Neural crest cell (in vitro differentiated cells): ENCODE results near the gene DIPK1A. TPM values are rescaled to one million over a fixed set of nuclear protein-coding genes. Genes with fewer than 3 reads are reported as not detected.
A peak's percentile ranks its signal among the peaks of the same experiment; 100 is the strongest.

Experiments
- DNase-seq: peaks from one replicate; pipeline ENCODE4 v3.0.0; 2021; ENCODE audit warnings: low read depth, mixed read lengths, low spot score
- H3K27ac Mint-ChIP-seq: one replicate; pipeline ENCODE4 v1.8.0; 2021; ENCODE audit warnings: mild to moderate bottlenecking, mixed read lengths; ENCODE audit not compliant: unreplicated experiment
- H3K27me3 Mint-ChIP-seq: 2 replicates; pipeline ENCODE4 v1.8.0; 2021; ENCODE audit warnings: low read depth, mild to moderate bottlenecking, mixed read lengths
- H3K36me3 Mint-ChIP-seq: 2 replicates; pipeline ENCODE4 v1.8.0; 2021; ENCODE audit warnings: low read depth, mild to moderate bottlenecking, mixed read lengths
- H3K4me1 Mint-ChIP-seq: 2 replicates; pipeline ENCODE4 v1.8.0; 2021; ENCODE audit warnings: mixed read lengths
- H3K4me3 Mint-ChIP-seq: one replicate; pipeline ENCODE4 v1.8.0; 2021; ENCODE audit warnings: mild to moderate bottlenecking, mixed read lengths
- H3K9me3 Mint-ChIP-seq: 2 replicates; pipeline ENCODE4 v1.8.0; 2021; ENCODE audit warnings: mixed read lengths
- total RNA-seq: library from RNA; stranded (reverse); gene quantifications from 2 replicates; pipeline ENCODE4 v1.2.1, GENCODE V29; 2021
- TF ChIP-seq, protein P1 (sequence below): fragments of 200-600 bp; sonication (generic); conservative IDR thresholded peaks from 2 replicates; pipeline ENCODE4 v1.5.0; 2021; ENCODE audit warnings: antibody characterized with exemption, mild to moderate bottlenecking

DIPK1A gene
- total RNA-seq, 1 donor from 2014 or later, result 2.3 TPM

DNA sequence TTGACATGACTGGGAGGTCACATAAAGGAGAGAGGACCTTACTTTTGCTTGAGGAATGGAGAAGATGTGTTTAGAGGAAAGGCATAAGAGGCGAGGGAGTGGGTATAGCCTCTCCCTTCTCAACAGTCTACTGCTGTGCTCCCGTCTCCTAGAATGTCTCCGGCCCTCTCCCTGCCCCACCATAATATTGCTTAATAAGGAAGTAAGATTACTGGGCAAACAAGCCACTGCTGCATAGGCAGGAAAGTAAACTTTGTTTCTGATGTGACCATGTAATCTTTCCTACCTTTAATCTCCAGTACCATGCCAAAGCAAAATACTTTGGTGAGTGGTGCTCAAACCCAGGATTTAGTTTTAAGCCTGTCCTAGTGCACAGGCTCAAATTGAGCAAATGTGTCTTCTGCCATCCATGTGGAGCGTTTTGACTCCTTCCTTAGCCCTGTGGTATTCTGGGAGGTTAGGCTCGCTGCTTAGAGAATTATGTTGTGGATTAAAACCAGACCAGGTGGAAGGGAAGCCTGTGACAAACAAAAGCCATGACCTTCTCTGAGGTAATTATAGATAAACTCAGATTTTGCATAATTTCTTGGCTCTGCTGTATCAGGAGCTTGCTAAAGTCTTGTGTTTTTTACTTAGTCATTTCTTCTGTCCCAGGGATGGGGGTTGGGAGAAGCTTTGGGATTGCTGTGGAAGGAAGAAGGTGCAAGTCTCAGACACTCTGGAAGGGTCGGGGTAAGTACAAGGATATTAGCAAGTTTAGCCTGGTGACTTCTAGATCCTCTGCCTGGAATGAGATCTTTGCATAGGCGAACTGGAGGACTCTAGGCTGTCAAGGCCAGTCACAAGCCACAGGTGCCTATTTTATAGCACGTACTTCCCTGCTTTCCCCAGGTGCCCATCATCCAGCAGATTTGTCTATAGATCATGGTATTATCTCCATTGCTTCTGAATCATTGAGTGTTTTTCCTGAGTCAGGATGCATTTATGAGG is 34.5 kb upstream of the DIPK1A start:
- TF ChIP-seq, protein P1, sequence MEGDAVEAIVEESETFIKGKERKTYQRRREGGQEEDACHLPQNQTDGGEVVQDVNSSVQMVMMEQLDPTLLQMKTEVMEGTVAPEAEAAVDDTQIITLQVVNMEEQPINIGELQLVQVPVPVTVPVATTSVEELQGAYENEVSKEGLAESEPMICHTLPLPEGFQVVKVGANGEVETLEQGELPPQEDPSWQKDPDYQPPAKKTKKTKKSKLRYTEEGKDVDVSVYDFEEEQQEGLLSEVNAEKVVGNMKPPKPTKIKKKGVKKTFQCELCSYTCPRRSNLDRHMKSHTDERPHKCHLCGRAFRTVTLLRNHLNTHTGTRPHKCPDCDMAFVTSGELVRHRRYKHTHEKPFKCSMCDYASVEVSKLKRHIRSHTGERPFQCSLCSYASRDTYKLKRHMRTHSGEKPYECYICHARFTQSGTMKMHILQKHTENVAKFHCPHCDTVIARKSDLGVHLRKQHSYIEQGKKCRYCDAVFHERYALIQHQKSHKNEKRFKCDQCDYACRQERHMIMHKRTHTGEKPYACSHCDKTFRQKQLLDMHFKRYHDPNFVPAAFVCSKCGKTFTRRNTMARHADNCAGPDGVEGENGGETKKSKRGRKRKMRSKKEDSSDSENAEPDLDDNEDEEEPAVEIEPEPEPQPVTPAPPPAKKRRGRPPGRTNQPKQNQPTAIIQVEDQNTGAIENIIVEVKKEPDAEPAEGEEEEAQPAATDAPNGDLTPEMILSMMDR, result no peak
- Mint-ChIP-seq H3K36me3 (no peaks in the 10 kb centered on the region), H3K4me3 (no peak overlapping the region), H3K27ac (no peak overlapping the region), H3K4me1 (no peaks in the 10 kb centered on the region), H3K9me3 (no peaks in the 10 kb centered on the region), H3K27me3 (peaks cover 5% of the 10 kb centered on the region)
- no peak for DNase-seq

DNA sequence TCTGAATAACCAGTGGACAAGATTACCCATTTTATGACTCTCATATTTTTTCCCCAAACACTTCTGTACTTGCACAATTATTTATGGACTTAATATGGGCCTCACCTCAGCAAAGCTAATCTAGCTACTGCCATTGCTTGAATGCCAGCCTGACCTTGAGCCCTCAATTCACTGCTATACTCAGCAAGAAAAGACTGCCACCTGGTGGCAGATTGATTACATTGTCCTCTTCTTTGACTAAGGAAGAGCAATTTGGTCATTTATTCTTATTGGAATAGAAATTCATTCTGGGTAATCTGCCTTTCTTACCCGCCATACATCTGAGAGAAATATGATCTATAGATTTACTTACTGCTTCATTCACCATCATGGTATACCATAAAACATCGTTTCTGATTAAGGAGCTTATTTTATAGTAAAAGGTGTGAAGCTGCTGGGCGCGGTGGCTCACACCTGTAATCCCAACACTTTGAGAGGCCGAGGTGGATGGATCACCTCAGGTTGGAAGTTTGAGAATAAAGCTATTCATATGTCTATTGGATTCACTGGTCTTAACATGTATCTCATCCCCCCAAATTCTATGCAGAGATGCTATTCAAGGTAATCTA is 32.9 kb upstream of the DIPK1A start:
- H3K27ac Mint-ChIP-seq, result no peak overlapping the region
- H3K36me3 Mint-ChIP-seq, result no peaks in the 10 kb centered on the region
- H3K4me1 Mint-ChIP-seq, result no peaks in the 10 kb centered on the region
- peaks cover 5% of the 10 kb centered on the region for H3K27me3 Mint-ChIP-seq
- DNase-seq, result peak; percentile 71
- H3K9me3 Mint-ChIP-seq, result no peaks in the 10 kb centered on the region
- TF ChIP-seq, protein P1, result peak; percentile 94
- no peak overlapping the region for H3K4me3 Mint-ChIP-seq

DNA sequence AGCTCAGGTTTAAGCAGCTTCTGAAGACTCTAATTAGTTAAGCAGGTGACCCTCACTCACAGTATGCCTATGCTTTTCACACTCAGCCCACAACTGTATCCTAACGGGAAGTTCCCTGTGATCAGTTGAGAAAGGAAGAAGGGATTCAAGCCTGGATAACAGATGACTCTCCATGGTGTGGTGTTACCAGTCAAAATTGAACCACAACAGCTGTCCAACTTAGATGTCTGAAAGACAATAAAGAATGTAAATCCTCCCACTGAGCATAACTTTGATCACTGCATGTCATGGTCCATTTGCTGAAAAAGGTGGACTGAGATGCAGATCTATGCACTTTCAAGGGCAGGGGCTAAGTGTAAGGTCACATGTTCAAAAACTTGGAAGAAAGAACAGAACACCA is 32.3 kb upstream of the DIPK1A start:
- no peak for DNase-seq
- Mint-ChIP-seq H3K36me3 (no peaks in the 10 kb centered on the region), H3K9me3 (no peaks in the 10 kb centered on the region), H3K27me3 (peaks cover 5% of the 10 kb centered on the region), H3K27ac (no peak overlapping the region), H3K4me1 (no peaks in the 10 kb centered on the region), H3K4me3 (no peak overlapping the region)
- TF ChIP-seq, protein P1, result no peak

DNA sequence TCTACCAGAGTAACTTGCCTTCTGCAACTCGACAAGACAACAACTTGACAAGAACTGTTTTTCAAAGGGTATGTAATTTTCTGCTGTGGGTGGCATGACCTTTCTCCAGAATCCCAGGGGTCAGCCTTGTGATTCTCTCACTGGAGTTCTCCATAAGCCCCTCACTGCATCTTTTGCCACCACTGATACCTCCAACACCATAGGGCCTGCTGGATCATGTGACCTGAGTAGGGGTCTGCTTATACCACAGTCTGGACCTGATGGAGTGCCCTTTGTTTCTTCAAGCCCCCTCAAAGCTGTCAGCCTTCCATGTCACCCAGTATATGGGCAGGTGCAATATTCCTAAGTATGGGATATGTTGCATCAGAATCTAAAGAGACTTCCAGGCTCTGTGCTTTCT is 31.6 kb upstream of the DIPK1A start:
- DNase-seq, result no peak
- Mint-ChIP-seq H3K27me3 (peaks cover 5% of the 10 kb centered on the region), H3K4me3 (no peak overlapping the region), H3K36me3 (no peaks in the 10 kb centered on the region), H3K9me3 (no peaks in the 10 kb centered on the region), H3K4me1 (no peaks in the 10 kb centered on the region), H3K27ac (no peak overlapping the region)
- TF ChIP-seq, protein P1, result no peak

DNA sequence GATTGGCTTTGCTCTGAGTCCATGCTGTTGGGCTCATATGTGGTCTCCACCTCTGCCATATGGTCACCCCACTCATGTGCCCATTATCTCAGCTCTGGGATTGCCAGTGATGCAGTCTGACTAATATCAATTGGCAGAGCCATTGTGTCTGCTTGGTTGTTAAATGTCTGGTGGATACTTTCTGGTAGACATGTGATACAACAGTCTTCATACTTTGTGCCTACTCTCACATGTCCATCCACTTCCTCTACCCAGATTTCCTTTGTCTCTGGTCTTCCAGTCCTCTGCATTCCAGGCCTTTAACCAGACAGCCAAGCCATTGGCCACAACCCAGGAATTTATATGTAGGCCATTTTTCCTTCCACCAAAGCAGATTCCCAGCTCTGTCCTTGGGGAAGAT is 30.8 kb upstream of the DIPK1A start:
- no peak overlapping the region for H3K27ac Mint-ChIP-seq
- TF ChIP-seq, protein P1, result no peak
- H3K9me3 Mint-ChIP-seq, result no peaks in the 10 kb centered on the region
- H3K36me3 Mint-ChIP-seq, result no peaks in the 10 kb centered on the region
- no peak for DNase-seq
- no peaks in the 10 kb centered on the region for H3K4me1 Mint-ChIP-seq
- no peak overlapping the region for H3K4me3 Mint-ChIP-seq
- peaks cover 5% of the 10 kb centered on the region for H3K27me3 Mint-ChIP-seq
